NCI-H2081 treated with DMSO at 0.1 percent for 48 hours (cell line): ENCODE data around the gene DYNLL2.
A peak's percentile ranks its signal among the peaks of the same experiment; 100 is the strongest.
"Not testable (repeated sequence)": the region's sequence is repeated elsewhere in the genome, so short reads cannot be mapped to it uniquely, and the experiment has no call there.

ENCODE experiments used
- DNase-seq: peaks from one replicate; lab custom pipeline; 2025; lab: John Stamatoyannopoulos, UW

Gene DYNLL2

GRCh38 chr17:58082870-58083490, at the start of gene DYNLL2:
Gene DYNLL2, plus strand, starts transcription at chr17:58083419. Its CDS starts 3,672 bp downstream, at chr17:58087091.
- DNase-seq = peak; percentile 28

GRCh38 chr17:58039975-58040374, 43.2 kb upstream of the DYNLL2 start:
- DNase-seq = no peak

- DNase-seq = no peak
Observed at GRCh38 chr17:58040386-58040785, 42.8 kb upstream of the DYNLL2 start.

- no peak for DNase-seq
Observed at GRCh38 chr17:58041161-58041560, 42.1 kb upstream of the DYNLL2 start.

- DNase-seq = no peak
Observed at GRCh38 chr17:58043221-58044181, 39.7 kb upstream of the DYNLL2 start.

- DNase-seq = not testable (repeated sequence)
Observed at GRCh38 chr17:58044256-58044655, 39.0 kb upstream of the DYNLL2 start.

- no peak for DNase-seq
Observed at GRCh38 chr17:58046239-58047094, 36.8 kb upstream of the DYNLL2 start.

GRCh38 chr17:58047376-58048150, 35.7 kb upstream of the DYNLL2 start:
- DNase-seq = no peak

- no peak for DNase-seq
Observed at GRCh38 chr17:58049533-58049932, 33.7 kb upstream of the DYNLL2 start.

- DNase-seq = no peak
Observed at GRCh38 chr17:58050966-58051365, 32.3 kb upstream of the DYNLL2 start.

- DNase-seq = no peak
Observed at GRCh38 chr17:58051468-58051867, 31.8 kb upstream of the DYNLL2 start.

GRCh38 chr17:58052407-58052806, 30.8 kb upstream of the DYNLL2 start:
- DNase-seq = no peak

- DNase-seq = no peak
Observed at GRCh38 chr17:58052945-58053715, 30.1 kb upstream of the DYNLL2 start.

- DNase-seq = no peak
Observed at GRCh38 chr17:58054641-58055040, 28.6 kb upstream of the DYNLL2 start.

GRCh38 chr17:58056476-58056875, 26.7 kb upstream of the DYNLL2 start:
- DNase-seq = no peak

- DNase-seq = no peak
Observed at GRCh38 chr17:58059141-58059540, 24.1 kb upstream of the DYNLL2 start.

GRCh38 chr17:58060596-58061191, 22.5 kb upstream of the DYNLL2 start:
- no peak for DNase-seq

- DNase-seq = no peak
Observed at GRCh38 chr17:58061672-58062071, 21.5 kb upstream of the DYNLL2 start.

- DNase-seq = no peak
Observed at GRCh38 chr17:58065238-58065637, 18.0 kb upstream of the DYNLL2 start.

GRCh38 chr17:58066401-58066800, 16.8 kb upstream of the DYNLL2 start:
- no peak for DNase-seq
